SK-N-SH (cell line): ENCODE measurements around the gene GJA3. TPM values are rescaled to one million over a fixed set of nuclear protein-coding genes. Genes with fewer than 3 reads are reported as not detected.
"Not testable (repeated sequence)": the region's sequence is repeated elsewhere in the genome, so short reads cannot be mapped to it uniquely, and the experiment has no call there.

ENCODE experiments used
- CTCF ChIA-PET: fragments of 300-600, 350-600 bp; formaldehyde crosslinking; extraction: SDS; loops from one replicate; lab custom pipeline; 2021; lab: Yijun Ruan, JAX
- POLR2A ChIA-PET: fragments of 350-600 bp; sonication (Branson Sonifier 250); formaldehyde crosslinking; extraction: SDS; loops from one replicate; lab custom pipeline; 2020; ENCODE audit warnings: antibody characterized with exemption, inconsistent platforms; lab: Yijun Ruan, JAX
- DNase-seq: peaks from one replicate; pipeline ENCODE4 v3.0.0; 2012
- H2AFZ ChIP-seq: fragments of 200-600 bp; sonication (generic); 2 replicates; pipeline ENCODE4 v1.8.1; 2016; ENCODE audit warnings: antibody characterized with exemption, mild to moderate bottlenecking, low read depth
- H3F3A ChIP-seq: fragments of 200-600 bp; sonication (generic); replicated peaks from 2 replicates; pipeline ENCODE3; 2016; ENCODE audit warnings: antibody characterized with exemption, mild to moderate bottlenecking; ENCODE audit not compliant: insufficient read depth
- H3K27ac ChIP-seq, 2 experiments: fragments of 200-500 bp in 1 of 2; fragments of 200-600 bp in 1 of 2; sonication (Bioruptor generic) in 1 of 2; sonication (generic), shearing (Covaris generic) in 1 of 2; 2 replicates each; pipeline versions ENCODE4 v1.5.1 to v1.6.1; 2014 to 2016; ENCODE audit warnings: low read depth in 2 of 2, inconsistent platforms in 1 of 2, low read length in 1 of 2, mild to moderate bottlenecking in 1 of 2, mixed read lengths in 1 of 2
- H3K27me3 ChIP-seq: fragments of 200-600 bp; sonication (generic), shearing (Covaris generic); 2 replicates; pipeline ENCODE4 v1.6.1; 2016; ENCODE audit warnings: mixed run types; ENCODE audit not compliant: insufficient read depth
- H3K36me3 ChIP-seq, 2 experiments: fragments of 200-500 bp in 1 of 2; fragments of 200-600 bp in 1 of 2; sonication (Bioruptor generic) in 1 of 2; sonication (generic) in 1 of 2; replicated peaks in 1 of 2; 2 replicates each; pipeline versions ENCODE3 to v1.5.1; 2014 to 2016; ENCODE audit warnings: low read length in 1 of 2, mild to moderate bottlenecking in 1 of 2; ENCODE audit not compliant: insufficient read depth in 2 of 2, control insufficient read depth in 1 of 2
- H3K4me1 ChIP-seq, 2 experiments: fragments of 200-500 bp in 1 of 2; fragments of 200-600 bp in 1 of 2; sonication (Bioruptor generic) in 1 of 2; sonication (generic), shearing (Covaris generic) in 1 of 2; 2 replicates each; pipeline versions ENCODE4 v1.5.1 to v1.6.1; 2014 to 2016; ENCODE audit warnings: low read depth in 1 of 2, low read length in 1 of 2, mixed run types in 1 of 2; ENCODE audit not compliant: insufficient read depth in 2 of 2, control insufficient read depth in 1 of 2
- H3K4me2 ChIP-seq: fragments of 200-600 bp; sonication (generic), shearing (Covaris generic); 2 replicates; pipeline ENCODE4 v1.6.1; 2017; ENCODE audit warnings: mixed run types
- H3K4me3 ChIP-seq, 2 experiments: fragments of 200-500 bp in 1 of 2; fragments of 200-600 bp in 1 of 2; sonication (Bioruptor generic) in 1 of 2; sonication (generic), shearing (Covaris generic) in 1 of 2; 2 replicates each; pipeline versions ENCODE4 v1.5.1 to v1.8.1; 2014 to 2016; ENCODE audit warnings: low read depth in 2 of 2, inconsistent platforms in 1 of 2, low read length in 1 of 2, mild to moderate bottlenecking in 1 of 2, mixed read lengths in 1 of 2, moderate library complexity in 1 of 2
- H3K79me2 ChIP-seq: fragments of 200-600 bp; sonication (generic); 2 replicates; pipeline ENCODE4 v1.8.1; 2017; ENCODE audit warnings: mild to moderate bottlenecking; ENCODE audit not compliant: insufficient read depth
- H3K9ac ChIP-seq: fragments of 200-600 bp; sonication (generic); 2 replicates; pipeline ENCODE4 v1.6.1; 2017; ENCODE audit warnings: mixed run types
- H3K9me2 ChIP-seq: fragments of 200-600 bp; sonication (generic); 2 replicates; pipeline ENCODE4 v1.6.1; 2017; ENCODE audit warnings: mixed run types
- H3K9me3 ChIP-seq: fragments of 200-600 bp; sonication (generic); 2 replicates; pipeline ENCODE4 v1.6.1; 2017; ENCODE audit warnings: mixed run types, mild to moderate bottlenecking, moderate library complexity
- H4K20me1 ChIP-seq: fragments of 200-600 bp; sonication (generic); 2 replicates; pipeline ENCODE4 v1.6.1; 2017; ENCODE audit warnings: mild to moderate bottlenecking, mixed run types; ENCODE audit not compliant: insufficient read depth
- CHD2 ChIP-seq: fragments of 150-350 bp; IDR thresholded peaks from 2 replicates; pipeline ENCODE4 v1.6.1; 2018; ENCODE audit warnings: low read length; ENCODE audit not compliant: partially characterized antibody
- FOSL2 ChIP-seq: IDR thresholded peaks from 2 replicates; pipeline ENCODE4 v1.4.0; 2012; ENCODE audit warnings: low read depth, mild to moderate bottlenecking, moderate library complexity, borderline replicate concordance
- FOXJ3 ChIP-seq: sonication (generic); formaldehyde crosslinking; IDR thresholded peaks from 2 replicates; pipeline ENCODE4 v1.5.1; 2020; ENCODE audit warnings: mild to moderate bottlenecking, missing genetic modification reagents
- FOXM1 ChIP-seq: IDR thresholded peaks from 2 replicates; pipeline ENCODE4 v1.4.0; 2012; ENCODE audit warnings: low read depth, mild to moderate bottlenecking
- GABPA ChIP-seq: IDR thresholded peaks from 2 replicates; pipeline ENCODE4 v1.4.0; 2012; ENCODE audit warnings: low read depth, mild to moderate bottlenecking
- JUND ChIP-seq: IDR thresholded peaks from 2 replicates; pipeline ENCODE4 v1.4.0; 2012
- MEF2A ChIP-seq: IDR thresholded peaks from 2 replicates; pipeline ENCODE4 v1.4.0; 2012; ENCODE audit warnings: low read depth, borderline replicate concordance
- NFIC ChIP-seq: IDR thresholded peaks from 2 replicates; pipeline ENCODE4 v1.4.0; 2012; ENCODE audit warnings: borderline replicate concordance
- POLR2AphosphoS5 ChIP-seq: IDR thresholded peaks from 2 replicates; pipeline ENCODE4 v1.6.1; 2012; ENCODE audit warnings: low read depth, low read length
- RAD21 ChIP-seq: IDR thresholded peaks from 2 replicates; pipeline ENCODE4 v1.6.1; 2012; ENCODE audit warnings: mild to moderate bottlenecking, low read length
- RCOR1 ChIP-seq: fragments of 150-350 bp; IDR thresholded peaks from 2 replicates; pipeline ENCODE4 v1.6.1; 2017; ENCODE audit warnings: antibody characterized with exemption, low read length
- RFX5 ChIP-seq: IDR thresholded peaks from 2 replicates; pipeline ENCODE4 v1.6.1; 2012; ENCODE audit warnings: mild to moderate bottlenecking, improper control_type of control experiment, low read length
- TAF1 ChIP-seq: IDR thresholded peaks from 2 replicates; pipeline ENCODE4 v1.6.1; 2012; ENCODE audit warnings: low read depth, mild to moderate bottlenecking, low read length, moderate library complexity, borderline replicate concordance
- YY1 ChIP-seq: IDR thresholded peaks from 2 replicates; pipeline ENCODE4 v1.4.0; 2012; ENCODE audit warnings: low read depth, mild to moderate bottlenecking
- WGBS: methylation state at CpG from one replicate; pipeline ENCODE4 v1.1.6; 2017; ENCODE audit warnings: low lambda C conversion rate; 5-methylcytosine and 5-hydroxymethylcytosine counted together
- polyA plus RNA-seq, 3 experiments: library from polyadenylated mRNA; depleted of rRNA; stranded (reverse); fragments of >200 nt; gene quantifications; 2 replicates each; pipeline ENCODE4 v1.2.3, GENCODE V29; 2012
- TF ChIP-seq, protein P1 (sequence below): IDR thresholded peaks from 2 replicates; pipeline ENCODE4 v1.4.0; 2012; ENCODE audit warnings: low read depth
- TF ChIP-seq, protein P2 (sequence below): IDR thresholded peaks from 2 replicates; pipeline ENCODE4 v1.6.1; 2012; ENCODE audit warnings: mild to moderate bottlenecking, low read depth, low read length, moderate library complexity

GJA3 gene
- polyA plus RNA-seq, 1 of the 3 experiments (the other 2 are of a cell fraction) = not detected

DNA sequence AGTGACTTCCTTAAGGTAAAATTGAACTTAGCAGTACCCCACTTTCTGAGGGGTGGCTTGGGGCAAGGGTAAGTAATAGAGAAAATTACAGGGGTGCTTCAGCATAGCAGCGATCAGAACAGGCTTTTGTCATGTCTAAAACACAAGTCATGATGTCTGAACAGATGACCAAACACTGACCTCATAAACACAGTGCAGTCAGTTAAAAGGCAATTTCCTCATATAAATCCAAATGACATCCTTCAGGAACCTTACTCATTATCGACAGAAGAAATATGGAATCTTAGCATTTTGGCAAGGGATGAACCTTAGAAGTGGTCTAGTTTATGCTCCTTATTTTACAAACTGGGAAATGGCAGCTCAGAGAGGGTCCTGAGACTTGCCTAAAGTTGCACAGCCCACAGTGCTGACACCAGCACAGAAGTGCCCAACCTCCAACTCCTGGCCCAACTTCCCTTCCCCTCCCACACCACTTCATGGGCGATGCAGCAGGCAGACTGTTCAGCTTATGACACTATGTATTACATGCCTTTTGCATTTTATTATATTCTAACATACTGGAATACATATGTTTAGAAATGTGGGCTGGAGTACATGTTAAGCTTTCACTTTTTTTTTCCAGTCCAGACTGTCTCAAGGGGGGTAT is 3.6 kb downstream of the GJA3 start:
- no peak overlapping the region for H3K4me2 ChIP-seq
- no peaks in the 10 kb centered on the region for H3K9me3 ChIP-seq
- ChIA-PET POLR2A (no interaction called here), CTCF (interaction anchor here (0.6 to 1.5 kb wide), 5 partner anchors 15 to 362 kb away, joined by 3 to 5 read pairs (median 4); no protein-coding TSS in a partner anchor)
- H3F3A ChIP-seq = peaks cover 10% of the 10 kb centered on the region
- H3K4me1 ChIP-seq = no peaks in the 10 kb centered on the region; a peak in 1 of 4 replicates
- H3K36me3 ChIP-seq = no peaks in the 10 kb centered on the region
- DNase-seq = no peak
- H3K27me3 ChIP-seq = peaks cover 83% of the 10 kb centered on the region
- no peak overlapping the region for H3K9ac ChIP-seq
- no peaks in the 10 kb centered on the region for H3K79me2 ChIP-seq
- no peak overlapping the region for H3K4me3 ChIP-seq
- TF ChIP-seq, protein P1, sequence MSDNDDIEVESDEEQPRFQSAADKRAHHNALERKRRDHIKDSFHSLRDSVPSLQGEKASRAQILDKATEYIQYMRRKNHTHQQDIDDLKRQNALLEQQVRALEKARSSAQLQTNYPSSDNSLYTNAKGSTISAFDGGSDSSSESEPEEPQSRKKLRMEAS = no peak
- TF ChIP-seq MEF2A (no peak), POLR2AphosphoS5 (no peak), FOXM1 (no peak), NFIC (no peak), TAF1 (no peak), CHD2 (no peak), RFX5 (no peak), GABPA (no peak), RCOR1 (no peak), YY1 (no peak), RAD21 (no peak), FOXJ3 (CRISPR knock-in tag) (no peak), FOSL2 (no peak), JUND (no peak)
- TF ChIP-seq, protein P2, sequence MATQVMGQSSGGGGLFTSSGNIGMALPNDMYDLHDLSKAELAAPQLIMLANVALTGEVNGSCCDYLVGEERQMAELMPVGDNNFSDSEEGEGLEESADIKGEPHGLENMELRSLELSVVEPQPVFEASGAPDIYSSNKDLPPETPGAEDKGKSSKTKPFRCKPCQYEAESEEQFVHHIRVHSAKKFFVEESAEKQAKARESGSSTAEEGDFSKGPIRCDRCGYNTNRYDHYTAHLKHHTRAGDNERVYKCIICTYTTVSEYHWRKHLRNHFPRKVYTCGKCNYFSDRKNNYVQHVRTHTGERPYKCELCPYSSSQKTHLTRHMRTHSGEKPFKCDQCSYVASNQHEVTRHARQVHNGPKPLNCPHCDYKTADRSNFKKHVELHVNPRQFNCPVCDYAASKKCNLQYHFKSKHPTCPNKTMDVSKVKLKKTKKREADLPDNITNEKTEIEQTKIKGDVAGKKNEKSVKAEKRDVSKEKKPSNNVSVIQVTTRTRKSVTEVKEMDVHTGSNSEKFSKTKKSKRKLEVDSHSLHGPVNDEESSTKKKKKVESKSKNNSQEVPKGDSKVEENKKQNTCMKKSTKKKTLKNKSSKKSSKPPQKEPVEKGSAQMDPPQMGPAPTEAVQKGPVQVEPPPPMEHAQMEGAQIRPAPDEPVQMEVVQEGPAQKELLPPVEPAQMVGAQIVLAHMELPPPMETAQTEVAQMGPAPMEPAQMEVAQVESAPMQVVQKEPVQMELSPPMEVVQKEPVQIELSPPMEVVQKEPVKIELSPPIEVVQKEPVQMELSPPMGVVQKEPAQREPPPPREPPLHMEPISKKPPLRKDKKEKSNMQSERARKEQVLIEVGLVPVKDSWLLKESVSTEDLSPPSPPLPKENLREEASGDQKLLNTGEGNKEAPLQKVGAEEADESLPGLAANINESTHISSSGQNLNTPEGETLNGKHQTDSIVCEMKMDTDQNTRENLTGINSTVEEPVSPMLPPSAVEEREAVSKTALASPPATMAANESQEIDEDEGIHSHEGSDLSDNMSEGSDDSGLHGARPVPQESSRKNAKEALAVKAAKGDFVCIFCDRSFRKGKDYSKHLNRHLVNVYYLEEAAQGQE = no peak
- no peak overlapping the region for H2AFZ ChIP-seq
- no peak overlapping the region for H3K27ac ChIP-seq
- 4% methylated on average over 3 of the region's 3 CpGs for WGBS
- no peaks in the 10 kb centered on the region for H3K9me2 ChIP-seq
- no peaks in the 10 kb centered on the region for H4K20me1 ChIP-seq

DNA sequence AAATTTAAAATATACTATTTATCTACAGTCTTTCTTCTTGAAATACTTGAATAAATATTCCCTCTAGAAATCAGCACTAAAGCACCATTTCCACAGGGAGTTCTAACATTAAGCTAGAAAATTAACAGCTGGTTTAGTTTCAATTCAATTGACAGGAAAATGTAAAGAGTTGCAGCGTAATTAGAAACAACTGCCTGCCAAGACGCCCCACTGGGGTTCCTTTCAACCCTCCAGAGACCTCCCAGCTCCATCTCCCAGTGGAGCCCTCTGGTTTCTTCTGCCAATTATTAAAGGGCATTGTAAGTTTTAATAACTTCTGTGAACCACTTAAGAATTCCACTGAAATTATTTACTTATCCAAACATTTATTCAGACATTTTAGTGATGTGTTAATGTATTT is 4.2 kb downstream of the GJA3 start:
- 9% methylated on average over 2 of the region's 2 CpGs for WGBS
- Histone ChIP-seq H3K36me3 (no peaks in the 10 kb centered on the region), H2AFZ (no peak overlapping the region), H3K4me1 (no peaks in the 10 kb centered on the region; a peak in 1 of 4 replicates), H3K4me2 (no peak overlapping the region), H4K20me1 (no peaks in the 10 kb centered on the region), H3K27ac (no peak overlapping the region), H3K27me3 (peaks cover 83% of the 10 kb centered on the region), H3K9me3 (no peaks in the 10 kb centered on the region), H3K4me3 (no peak overlapping the region), H3K9me2 (no peaks in the 10 kb centered on the region), H3K9ac (no peak overlapping the region), H3F3A (peaks cover 4% of the 10 kb centered on the region), H3K79me2 (no peaks in the 10 kb centered on the region)
- ChIA-PET POLR2A (no interaction called here), CTCF (interaction anchor here (1.0 to 1.5 kb wide), 4 partner anchors 14 to 36 kb away, joined by 3 to 5 read pairs (median 4); no protein-coding TSS in a partner anchor)
- DNase-seq = no peak
- no peak for TF ChIP-seq FOXM1

DNA sequence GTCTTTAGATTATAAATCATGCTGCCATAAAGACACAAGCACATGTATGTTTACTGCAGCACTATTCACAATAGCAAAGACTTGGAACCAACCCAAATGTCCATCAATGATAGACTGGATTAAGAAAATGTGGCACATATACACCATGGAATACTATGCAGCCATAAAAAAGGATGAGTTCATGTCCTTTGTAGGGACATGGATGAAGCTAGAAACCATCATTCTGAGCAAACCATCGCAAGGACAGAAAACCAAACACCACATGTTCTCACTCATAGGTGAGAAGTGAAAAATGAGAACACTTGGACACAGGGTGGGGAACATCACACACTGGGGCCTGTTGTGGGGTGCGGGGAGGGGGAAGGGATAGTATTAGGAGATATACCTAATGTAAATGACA is 7.6 kb downstream of the GJA3 start:
- peaks cover 81% of the 10 kb centered on the region for H3K27me3 ChIP-seq
- H3K4me1 ChIP-seq, H3K9me2 ChIP-seq, H3K79me2 ChIP-seq, H3K4me2 ChIP-seq, H3K36me3 ChIP-seq, H2AFZ ChIP-seq, H4K20me1 ChIP-seq, H3K27ac ChIP-seq, H3K9me3 ChIP-seq, POLR2A ChIA-PET, H3K4me3 ChIP-seq, H3F3A ChIP-seq, DNase-seq, H3K9ac ChIP-seq: not testable (repeated sequence)
- WGBS = 5% methylated on average over 2 of the region's 2 CpGs
- CTCF ChIA-PET = interaction anchor here (1.2 to 1.3 kb wide), 2 partner anchors 11 to 37 kb away, joined by 3 read pairs; no protein-coding TSS in a partner anchor
